Naive B cell (primary cell): ENCODE measurements around the gene NUBPL. TPM values are rescaled to one million over a fixed set of nuclear protein-coding genes. Genes with fewer than 3 reads are reported as not detected.
A peak's percentile ranks its signal among the peaks of the same experiment; 100 is the strongest.
"Not testable (repeated sequence)": the region's sequence is repeated elsewhere in the genome, so short reads cannot be mapped to it uniquely, and the experiment has no call there.

Source experiments
- ATAC-seq, 2 donors: fragments of 150-1000 bp; cut with Tn5 transposase; 2 replicates each; pipeline ENCODE4 v1.10.0; 2021; ENCODE audit warnings: low read depth in 2 of 2, mild to moderate bottlenecking in 2 of 2, moderate library complexity in 2 of 2
- DNase-seq: peaks from one replicate; pipeline ENCODE4 v3.0.0; 2022
- H3K27ac Mint-ChIP-seq, 6 donors: one replicate each; pipeline ENCODE4 v1.8.0; 2020 to 2022; ENCODE audit warnings: mild to moderate bottlenecking in 6 of 6, mixed read lengths in 6 of 6, moderate library complexity in 5 of 6, inconsistent platforms in 2 of 6
- H3K27me3 Mint-ChIP-seq, 3 donors: one replicate each; pipeline ENCODE4 v1.8.0; 2021 to 2022; ENCODE audit warnings: mixed read lengths in 3 of 3, mild to moderate bottlenecking in 1 of 3
- H3K36me3 Mint-ChIP-seq, 2 donors: one replicate each; pipeline ENCODE4 v1.8.0; 2020 to 2022; ENCODE audit warnings: mixed read lengths in 2 of 2, inconsistent platforms in 1 of 2, mild to moderate bottlenecking in 1 of 2
- H3K4me1 Mint-ChIP-seq, 3 donors: one replicate each; pipeline ENCODE4 v1.8.0; 2020 to 2022; ENCODE audit warnings: mixed read lengths in 3 of 3, inconsistent platforms in 1 of 3, mild to moderate bottlenecking in 1 of 3, moderate library complexity in 1 of 3
- H3K4me3 Mint-ChIP-seq, 8 donors: one replicate each; pipeline ENCODE4 v1.8.0; 2020 to 2022; ENCODE audit warnings: mild to moderate bottlenecking in 8 of 8, mixed read lengths in 8 of 8, moderate library complexity in 8 of 8, inconsistent platforms in 2 of 8
- H3K9me3 Mint-ChIP-seq, 7 donors: one replicate each; pipeline ENCODE4 v1.8.0; 2020 to 2022; ENCODE audit warnings: mixed read lengths in 7 of 7, mild to moderate bottlenecking in 5 of 7, inconsistent platforms in 2 of 7, moderate library complexity in 1 of 7
- polyA plus RNA-seq, 6 donors: library from polyadenylated mRNA; unstranded; fragments of 300-500 nt; fragmentation: Illumina TruSeq; gene quantifications; one replicate each; pipeline ENCODE4 v1.2.3, GENCODE V29; 2021; ENCODE audit warnings: low read depth in 6 of 6

Gene NUBPL
- polyA plus RNA-seq, 6 donors from 2014 or later = 5.9 to 9.2 (median 8.6) TPM

- ATAC-seq = no peak
- H3K4me3 Mint-ChIP-seq = no peak overlapping the region
These were observed 306.4 kb downstream of the NUBPL start for GRCh38 chr14:31867570-31867969.

GRCh38 chr14:31868096-31868495 is 306.9 kb downstream of the NUBPL start:
- H3K4me1 Mint-ChIP-seq = peaks cover 0 to 10% (median 5%) of the 10 kb centered on the region in 3 donors
- H3K9me3 Mint-ChIP-seq = peaks cover 26 to 74% (median 42%) of the 10 kb centered on the region in 7 donors
- not testable (repeated sequence) for H3K4me3 Mint-ChIP-seq, ATAC-seq, DNase-seq
- H3K27me3 Mint-ChIP-seq = peaks cover 6 to 14% (median 8%) of the 10 kb centered on the region in 3 donors
- H3K36me3 Mint-ChIP-seq = peaks cover 9 to 27% of the 10 kb centered on the region in 2 donors
- peak overlapping the region in 1 of 6 donors; percentile 3 for H3K27ac Mint-ChIP-seq

More at GRCh38 chr14:31867570-31867969, 306.4 kb downstream of the NUBPL start:
- peak overlapping the region in 1 of 6 donors; percentile 3 for H3K27ac Mint-ChIP-seq
- H3K36me3 Mint-ChIP-seq = peaks cover 9 to 27% of the 10 kb centered on the region in 2 donors
- peaks cover 6 to 14% (median 8%) of the 10 kb centered on the region in 3 donors for H3K27me3 Mint-ChIP-seq
- H3K4me1 Mint-ChIP-seq = peaks cover 0 to 10% (median 5%) of the 10 kb centered on the region in 3 donors
- peaks cover 26 to 74% (median 44%) of the 10 kb centered on the region in 7 donors for H3K9me3 Mint-ChIP-seq
- DNase-seq = no peak

- H3K9me3 Mint-ChIP-seq = peaks cover 0 to 4% (median 2%) of the 10 kb centered on the region in 7 donors
- no peaks in the 10 kb centered on the region for H3K27me3 Mint-ChIP-seq
- no peaks in the 10 kb centered on the region for H3K4me1 Mint-ChIP-seq
- DNase-seq (no peak), ATAC-seq (no peak)
- H3K27ac Mint-ChIP-seq = peak overlapping the region in 1 of 6 donors; percentile 16
- H3K4me3 Mint-ChIP-seq = no peak overlapping the region
- H3K36me3 Mint-ChIP-seq = no peaks in the 10 kb centered on the region
These were observed 315.5 kb downstream of the NUBPL start for GRCh38 chr14:31876741-31877140.

GRCh38 chr14:31877255-31877798 is 316.1 kb downstream of the NUBPL start:
- H3K27me3 Mint-ChIP-seq = no peaks in the 10 kb centered on the region
- ATAC-seq = no peak
- H3K36me3 Mint-ChIP-seq = no peaks in the 10 kb centered on the region
- H3K4me3 Mint-ChIP-seq = no peak overlapping the region
- peaks cover 0 to 4% (median 2%) of the 10 kb centered on the region in 7 donors for H3K9me3 Mint-ChIP-seq
- peak overlapping the region in 1 of 6 donors; percentile 25 for H3K27ac Mint-ChIP-seq
- no peaks in the 10 kb centered on the region for H3K4me1 Mint-ChIP-seq
- no peak for DNase-seq

GRCh38 chr14:31879661-31880348 is 318.6 kb downstream of the NUBPL start:
- DNase-seq = no peak
- H3K4me3 Mint-ChIP-seq = no peak overlapping the region
- H3K27ac Mint-ChIP-seq = no peak overlapping the region
- H3K9me3 Mint-ChIP-seq = no peaks in the 10 kb centered on the region
- H3K27me3 Mint-ChIP-seq = no peaks in the 10 kb centered on the region
- ATAC-seq = no peak
- H3K4me1 Mint-ChIP-seq = no peaks in the 10 kb centered on the region
- H3K36me3 Mint-ChIP-seq = no peaks in the 10 kb centered on the region

- Mint-ChIP-seq H3K27ac (peak overlapping the region in 1 of 6 donors; percentile 18), H3K4me3 (no peak overlapping the region), H3K36me3 (no peaks in the 10 kb centered on the region), H3K27me3 (no peaks in the 10 kb centered on the region), H3K4me1 (no peaks in the 10 kb centered on the region), H3K9me3 (peaks cover 0 to 5% (median 0%) of the 10 kb centered on the region in 7 donors)
- ATAC-seq = no peak
- no peak for DNase-seq
These were observed 319.7 kb downstream of the NUBPL start for GRCh38 chr14:31880935-31881334.

GRCh38 chr14:31881531-31882310 is 320.5 kb downstream of the NUBPL start:
- Mint-ChIP-seq H3K9me3 (peaks cover 0 to 5% (median 0%) of the 10 kb centered on the region in 7 donors), H3K27me3 (no peaks in the 10 kb centered on the region), H3K4me1 (no peaks in the 10 kb centered on the region), H3K27ac (no peak overlapping the region), H3K36me3 (no peaks in the 10 kb centered on the region), H3K4me3 (no peak overlapping the region)
- DNase-seq (no peak), ATAC-seq (no peak)

- H3K27ac Mint-ChIP-seq = no peak overlapping the region
- H3K36me3 Mint-ChIP-seq = no peaks in the 10 kb centered on the region
- H3K9me3 Mint-ChIP-seq = peaks cover 0 to 5% (median 2%) of the 10 kb centered on the region in 7 donors
- H3K27me3 Mint-ChIP-seq = no peaks in the 10 kb centered on the region
- DNase-seq (no peak), ATAC-seq (no peak)
- H3K4me3 Mint-ChIP-seq = no peak overlapping the region
- H3K4me1 Mint-ChIP-seq = peaks cover 11 to 12% (median 11%) of the 10 kb centered on the region in 3 donors
These were observed 323.0 kb downstream of the NUBPL start for GRCh38 chr14:31884238-31884637.

GRCh38 chr14:31884776-31885379 is 323.7 kb downstream of the NUBPL start:
- H3K4me1 Mint-ChIP-seq = peaks cover 11 to 14% (median 12%) of the 10 kb centered on the region in 3 donors
- no peaks in the 10 kb centered on the region for H3K36me3 Mint-ChIP-seq
- peaks cover 0 to 5% (median 2%) of the 10 kb centered on the region in 7 donors for H3K9me3 Mint-ChIP-seq
- no peak overlapping the region for H3K27ac Mint-ChIP-seq
- H3K27me3 Mint-ChIP-seq = no peaks in the 10 kb centered on the region
- ATAC-seq (no peak), DNase-seq (no peak)
- H3K4me3 Mint-ChIP-seq = no peak overlapping the region

- peaks cover 0 to 5% (median 2%) of the 10 kb centered on the region in 7 donors for H3K9me3 Mint-ChIP-seq
- no peak for DNase-seq
- H3K36me3 Mint-ChIP-seq = no peaks in the 10 kb centered on the region
- no peaks in the 10 kb centered on the region for H3K27me3 Mint-ChIP-seq
- H3K4me3 Mint-ChIP-seq = no peak overlapping the region
- no peak overlapping the region for H3K27ac Mint-ChIP-seq
- ATAC-seq = no peak
- peaks cover 11 to 14% (median 12%) of the 10 kb centered on the region in 3 donors for H3K4me1 Mint-ChIP-seq
These were observed 325.1 kb downstream of the NUBPL start for GRCh38 chr14:31886156-31886835.

GRCh38 chr14:31887929-31888580 is 326.9 kb downstream of the NUBPL start:
- Mint-ChIP-seq H3K36me3 (peaks cover 0 to 7% of the 10 kb centered on the region in 2 donors), H3K27ac (peak overlapping the region in 3 of 6 donors; percentile 29 to 77 (median 67)), H3K4me3 (no peak overlapping the region), H3K9me3 (peaks cover 1 to 5% (median 2%) of the 10 kb centered on the region in 7 donors), H3K27me3 (peaks cover 0 to 6% (median 0%) of the 10 kb centered on the region in 3 donors), H3K4me1 (peaks cover 11 to 14% (median 12%) of the 10 kb centered on the region in 3 donors)
- ATAC-seq (no peak), DNase-seq (no peak)

- Mint-ChIP-seq H3K27ac (peak overlapping the region in 1 of 6 donors; percentile 91), H3K9me3 (peaks cover 1 to 5% (median 2%) of the 10 kb centered on the region in 7 donors), H3K27me3 (peaks cover 0 to 6% (median 0%) of the 10 kb centered on the region in 3 donors), H3K36me3 (peaks cover 0 to 7% of the 10 kb centered on the region in 2 donors), H3K4me3 (peak overlapping the region in 1 of 8 donors; percentile 8), H3K4me1 (peaks cover 14 to 15% (median 14%) of the 10 kb centered on the region in 3 donors)
- no peak for ATAC-seq
- no peak for DNase-seq
These were observed 328.1 kb downstream of the NUBPL start for GRCh38 chr14:31889297-31889696.
